ENCODE data around the gene NANOS1.

The NANOS1 gene

DNA sequence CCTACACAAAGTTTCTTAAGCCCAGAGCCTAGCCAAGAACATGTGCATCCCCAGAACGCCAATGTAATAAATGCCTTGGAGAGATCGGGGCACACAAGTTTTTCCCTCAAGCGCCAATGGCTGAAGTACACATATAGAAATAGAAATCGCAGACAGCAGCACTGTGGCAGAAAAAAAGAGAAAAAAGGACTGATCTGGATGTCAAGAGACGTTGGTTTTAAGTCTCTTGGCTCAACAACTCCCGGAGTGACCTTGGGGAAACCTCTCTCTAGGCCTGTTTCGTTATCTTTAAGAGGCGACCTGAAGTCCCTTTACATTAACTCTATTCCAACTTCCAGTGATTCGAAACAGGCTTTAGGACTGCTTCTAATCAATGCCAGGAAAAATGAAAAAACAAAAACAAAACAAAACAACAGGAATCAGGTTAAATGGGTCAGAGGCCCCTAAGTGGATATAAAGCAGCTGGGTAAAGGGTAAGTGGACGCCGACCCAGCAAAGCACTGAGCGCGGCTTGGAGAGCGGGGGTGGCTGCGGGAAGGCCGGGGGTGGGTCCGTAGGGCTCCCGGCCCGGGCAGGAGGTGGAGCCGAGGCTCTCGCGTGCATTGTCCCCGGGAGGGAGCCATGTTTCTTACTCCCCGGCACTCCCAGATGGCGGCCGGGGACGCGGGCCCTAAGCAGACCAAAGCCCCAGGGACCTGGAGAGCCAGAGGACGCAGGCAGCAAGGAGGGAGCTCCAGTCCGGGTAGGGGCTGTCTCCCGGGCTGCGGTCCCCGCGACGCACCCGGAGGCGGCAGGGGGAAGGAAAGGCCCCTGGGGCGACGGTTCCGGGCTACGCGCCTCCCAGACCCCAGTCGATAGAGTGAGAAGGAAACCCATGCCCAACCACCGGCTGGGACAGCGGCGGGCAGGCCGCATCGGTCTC lies 50.3 kb downstream of the NANOS1 start:
- H3K36me3 ChIP-seq (ENCODE audit: control insufficient read depth, insufficient read depth, low read length): no peaks in the 10 kb centered on the region
- peak overlapping the region; percentile 98 for H3K27ac ChIP-seq (ENCODE audit: insufficient read depth, low read length, poor library complexity, severe bottlenecking)
- DNase-seq: peak; percentile 34 to 51 (median 34)
- peaks cover 14% of the 10 kb centered on the region for H3K4me1 ChIP-seq (ENCODE audit: control insufficient read depth, insufficient read depth, low read length, poor library complexity, severe bottlenecking)
- no peaks in the 10 kb centered on the region for H3K27me3 ChIP-seq (replicated peaks; ENCODE audit: control insufficient read depth, insufficient read depth, low read length, poor library complexity, severe bottlenecking)
- no peaks in the 10 kb centered on the region for H3K9me3 ChIP-seq (ENCODE audit: control insufficient read depth, low read length)
- H3K4me3 ChIP-seq (ENCODE audit: insufficient read depth, low read depth, low read length, poor library complexity, severe bottlenecking): peak overlapping the region; percentile 97

DNA sequence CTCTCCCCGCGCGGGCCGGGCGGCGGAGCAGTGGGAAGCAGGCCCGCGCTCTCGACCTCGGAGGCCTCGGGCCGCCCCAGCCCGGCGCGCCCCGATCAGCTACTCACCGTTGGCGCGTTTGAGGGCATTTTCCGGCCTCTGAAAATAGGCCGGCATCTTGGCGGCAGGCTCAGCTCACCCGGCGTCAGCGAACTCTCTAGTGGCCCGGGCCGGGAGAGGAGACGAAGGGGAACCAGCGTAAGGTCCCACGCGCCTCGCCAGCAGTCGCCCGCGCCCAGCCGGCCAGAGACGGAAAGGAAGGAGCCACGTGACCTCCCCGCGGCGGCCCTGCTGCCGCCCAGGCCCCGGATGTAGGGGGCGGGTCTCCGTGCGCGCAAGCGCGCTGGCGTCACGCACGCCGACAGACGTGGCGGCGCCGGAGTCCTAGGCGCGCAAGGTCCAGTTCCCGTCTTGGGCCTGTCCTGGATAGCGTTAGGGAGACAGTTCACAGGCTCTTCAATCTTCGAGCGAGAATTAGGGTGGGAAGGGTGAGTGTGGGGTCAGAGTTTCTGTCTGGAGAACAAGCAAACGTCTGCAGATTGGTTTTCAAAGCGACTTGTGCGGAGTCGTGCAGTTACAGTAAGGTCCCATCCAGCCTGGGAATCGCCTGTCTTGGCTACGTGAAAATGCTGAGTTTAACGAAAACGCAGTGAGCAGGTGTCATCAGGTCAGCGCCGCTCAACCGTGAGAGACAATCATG lies 51.2 kb downstream of the NANOS1 start, which contains the start of gene EIF3A:
TSS of gene EIF3A (minus strand) at position 297 of the 739 bp plus-strand sequence. CDS start at position 156, 141 bp downstream.
- Histone ChIP-seq H3K36me3 (ENCODE audit: control insufficient read depth, insufficient read depth, low read length) (no peaks in the 10 kb centered on the region), H3K4me1 (ENCODE audit: control insufficient read depth, insufficient read depth, low read length, poor library complexity, severe bottlenecking) (peaks cover 14% of the 10 kb centered on the region), H3K27ac (ENCODE audit: insufficient read depth, low read length, poor library complexity, severe bottlenecking) (peak within 1 kb of the TSS; percentile 98), H3K9me3 (ENCODE audit: control insufficient read depth, low read length) (no peaks in the 10 kb centered on the region), H3K27me3 (replicated peaks; ENCODE audit: control insufficient read depth, insufficient read depth, low read length, poor library complexity, severe bottlenecking) (no peaks in the 10 kb centered on the region), H3K4me3 (ENCODE audit: insufficient read depth, low read depth, low read length, poor library complexity, severe bottlenecking) (peak within 1 kb of the TSS; percentile 97)
- DNase-seq: peak; percentile 81 to 83 (median 83)
